Chondrocyte (in vitro differentiated cells): ENCODE results near the gene PMPCA. TPM values are rescaled to one million over a fixed set of nuclear protein-coding genes. Genes with fewer than 3 reads are reported as not detected.

Experiments used
- DNase-seq: peaks from one replicate; pipeline ENCODE4 v3.0.0; 2021; ENCODE audit warnings: mixed read lengths, low spot score
- H3K27ac Mint-ChIP-seq: one replicate; pipeline ENCODE4 v1.8.0; 2021; ENCODE audit warnings: mild to moderate bottlenecking, moderate library complexity, mixed read lengths; ENCODE audit not compliant: unreplicated experiment
- H3K27me3 Mint-ChIP-seq: 2 replicates; pipeline ENCODE4 v1.8.0; 2021; ENCODE audit warnings: low read depth, mixed read lengths
- H3K36me3 Mint-ChIP-seq: 2 replicates; pipeline ENCODE4 v1.8.0; 2021; ENCODE audit warnings: low read depth, mixed read lengths
- H3K4me1 Mint-ChIP-seq: 2 replicates; pipeline ENCODE4 v1.8.0; 2021; ENCODE audit warnings: low read depth, mild to moderate bottlenecking, mixed read lengths
- H3K4me3 Mint-ChIP-seq: one replicate; pipeline ENCODE4 v1.8.0; 2021; ENCODE audit warnings: mild to moderate bottlenecking, moderate library complexity, mixed read lengths; ENCODE audit not compliant: unreplicated experiment
- H3K9me3 Mint-ChIP-seq: 2 replicates; pipeline ENCODE4 v1.8.0; 2021; ENCODE audit warnings: low read depth, mixed read lengths
- CTCF ChIP-seq: fragments of 200-600 bp; sonication (generic); IDR thresholded peaks from 2 replicates; pipeline ENCODE4 v1.5.0; 2021; ENCODE audit warnings: antibody characterized with exemption, mild to moderate bottlenecking, moderate library complexity
- total RNA-seq: library from RNA; stranded (reverse); gene quantifications from 3 replicates; pipeline ENCODE4 v1.2.1, GENCODE V29; 2021

The PMPCA gene
- total RNA-seq, 1 donor from 2014 or later = 42.5 TPM

- Mint-ChIP-seq H3K4me3 (no peak overlapping the region), H3K36me3 (no peaks in the 10 kb centered on the region), H3K9me3 (no peaks in the 10 kb centered on the region), H3K27me3 (no peaks in the 10 kb centered on the region), H3K27ac (no peak overlapping the region), H3K4me1 (peaks cover 26% of the 10 kb centered on the region)
- no peak for DNase-seq
- TF ChIP-seq CTCF = no peak
Observed at GRCh38 chr9:136434580-136435169, 24.2 kb downstream of the PMPCA start.

GRCh38 chr9:136436055-136436634, 25.7 kb downstream of the PMPCA start:
- TF ChIP-seq CTCF = no peak
- no peak for DNase-seq
- H3K36me3 Mint-ChIP-seq = peaks cover 2% of the 10 kb centered on the region
- H3K27me3 Mint-ChIP-seq = no peaks in the 10 kb centered on the region
- peaks cover 29% of the 10 kb centered on the region for H3K4me1 Mint-ChIP-seq
- no peaks in the 10 kb centered on the region for H3K9me3 Mint-ChIP-seq
- peak overlapping the region; percentile 85 for H3K4me3 Mint-ChIP-seq
- peak overlapping the region; percentile 51 for H3K27ac Mint-ChIP-seq

GRCh38 chr9:136437430-136437829, 27.0 kb downstream of the PMPCA start:
- H3K27me3 Mint-ChIP-seq = no peaks in the 10 kb centered on the region
- no peak for DNase-seq
- no peaks in the 10 kb centered on the region for H3K9me3 Mint-ChIP-seq
- peak overlapping the region; percentile 85 for H3K4me3 Mint-ChIP-seq
- no peak for TF ChIP-seq CTCF
- peaks cover 29% of the 10 kb centered on the region for H3K4me1 Mint-ChIP-seq
- H3K27ac Mint-ChIP-seq = no peak overlapping the region
- peaks cover 6% of the 10 kb centered on the region for H3K36me3 Mint-ChIP-seq

GRCh38 chr9:136437839-136438547, 27.5 kb downstream of the PMPCA start:
- peak overlapping the region; percentile 36 for H3K27ac Mint-ChIP-seq
- H3K4me3 Mint-ChIP-seq = peak overlapping the region; percentile 85
- no peak for DNase-seq
- no peak for TF ChIP-seq CTCF
- peaks cover 29% of the 10 kb centered on the region for H3K4me1 Mint-ChIP-seq
- peaks cover 11% of the 10 kb centered on the region for H3K36me3 Mint-ChIP-seq
- no peaks in the 10 kb centered on the region for H3K27me3 Mint-ChIP-seq
- H3K9me3 Mint-ChIP-seq = no peaks in the 10 kb centered on the region

GRCh38 chr9:136438548-136439480, 28.4 kb downstream of the PMPCA start:
- no peak for DNase-seq
- Mint-ChIP-seq H3K9me3 (no peaks in the 10 kb centered on the region), H3K4me1 (peaks cover 29% of the 10 kb centered on the region), H3K4me3 (peak overlapping the region; percentile 85), H3K27me3 (no peaks in the 10 kb centered on the region), H3K27ac (peak overlapping the region; percentile 36), H3K36me3 (peaks cover 15% of the 10 kb centered on the region)
- peak; percentile 12 for TF ChIP-seq CTCF
